ES-I3 (cell line): ENCODE data around the gene PNCK.

Experiments used
- H3K36me3 ChIP-seq: 2 replicates; pipeline ENCODE4 v1.6.1; 2013; ENCODE audit warnings: mild to moderate bottlenecking, low read length, control low read depth, moderate library complexity; ENCODE audit not compliant: insufficient read depth
- H3K4me1 ChIP-seq: 2 replicates; pipeline ENCODE4 v1.6.1; 2013; ENCODE audit warnings: mild to moderate bottlenecking, control low read depth, low read length; ENCODE audit not compliant: insufficient read depth
- H3K9ac ChIP-seq: 2 replicates; pipeline ENCODE4 v1.6.1; 2013; ENCODE audit warnings: low read depth, mild to moderate bottlenecking, low read length, moderate library complexity
- H3K9me3 ChIP-seq: 2 replicates; pipeline ENCODE4 v1.6.1; 2013; ENCODE audit warnings: mild to moderate bottlenecking, low read length, moderate library complexity; ENCODE audit not compliant: control insufficient read depth, insufficient read depth

The PNCK gene

GRCh38 chrX:153621949-153622598 is 51.5 kb downstream of the PNCK start:
- no peaks in the 10 kb centered on the region for H3K36me3 ChIP-seq
- no peaks in the 10 kb centered on the region for H3K4me1 ChIP-seq
- H3K9ac ChIP-seq, result no peak overlapping the region
- H3K9me3 ChIP-seq, result no peaks in the 10 kb centered on the region

- Histone ChIP-seq H3K36me3 (no peaks in the 10 kb centered on the region), H3K4me1 (no peaks in the 10 kb centered on the region), H3K9me3 (no peaks in the 10 kb centered on the region), H3K9ac (no peak overlapping the region)
Observed at GRCh38 chrX:153620576-153620975, 53.0 kb downstream of the PNCK start.
